ENCODE data around the gene PMFBP1. TPM values are rescaled to one million over a fixed set of nuclear protein-coding genes. Genes with fewer than 3 reads are reported as not detected.

The PMFBP1 gene, protein sequence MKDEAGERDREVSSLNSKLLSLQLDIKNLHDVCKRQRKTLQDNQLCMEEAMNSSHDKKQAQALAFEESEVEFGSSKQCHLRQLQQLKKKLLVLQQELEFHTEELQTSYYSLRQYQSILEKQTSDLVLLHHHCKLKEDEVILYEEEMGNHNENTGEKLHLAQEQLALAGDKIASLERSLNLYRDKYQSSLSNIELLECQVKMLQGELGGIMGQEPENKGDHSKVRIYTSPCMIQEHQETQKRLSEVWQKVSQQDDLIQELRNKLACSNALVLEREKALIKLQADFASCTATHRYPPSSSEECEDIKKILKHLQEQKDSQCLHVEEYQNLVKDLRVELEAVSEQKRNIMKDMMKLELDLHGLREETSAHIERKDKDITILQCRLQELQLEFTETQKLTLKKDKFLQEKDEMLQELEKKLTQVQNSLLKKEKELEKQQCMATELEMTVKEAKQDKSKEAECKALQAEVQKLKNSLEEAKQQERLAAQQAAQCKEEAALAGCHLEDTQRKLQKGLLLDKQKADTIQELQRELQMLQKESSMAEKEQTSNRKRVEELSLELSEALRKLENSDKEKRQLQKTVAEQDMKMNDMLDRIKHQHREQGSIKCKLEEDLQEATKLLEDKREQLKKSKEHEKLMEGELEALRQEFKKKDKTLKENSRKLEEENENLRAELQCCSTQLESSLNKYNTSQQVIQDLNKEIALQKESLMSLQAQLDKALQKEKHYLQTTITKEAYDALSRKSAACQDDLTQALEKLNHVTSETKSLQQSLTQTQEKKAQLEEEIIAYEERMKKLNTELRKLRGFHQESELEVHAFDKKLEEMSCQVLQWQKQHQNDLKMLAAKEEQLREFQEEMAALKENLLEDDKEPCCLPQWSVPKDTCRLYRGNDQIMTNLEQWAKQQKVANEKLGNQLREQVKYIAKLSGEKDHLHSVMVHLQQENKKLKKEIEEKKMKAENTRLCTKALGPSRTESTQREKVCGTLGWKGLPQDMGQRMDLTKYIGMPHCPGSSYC
- total RNA-seq (1 to 10 TPM in 1 of 2 experiments, under 1 TPM in 1; 0.99 to 2.0 TPM), polyA plus RNA-seq (under 1 TPM in 2 of 3 donors, not detected in 1; 0.13 to 0.95 TPM), total RNA-seq (0.64 to 4.5 (median 2.2) reads per million in 6 experiments)

DNA sequence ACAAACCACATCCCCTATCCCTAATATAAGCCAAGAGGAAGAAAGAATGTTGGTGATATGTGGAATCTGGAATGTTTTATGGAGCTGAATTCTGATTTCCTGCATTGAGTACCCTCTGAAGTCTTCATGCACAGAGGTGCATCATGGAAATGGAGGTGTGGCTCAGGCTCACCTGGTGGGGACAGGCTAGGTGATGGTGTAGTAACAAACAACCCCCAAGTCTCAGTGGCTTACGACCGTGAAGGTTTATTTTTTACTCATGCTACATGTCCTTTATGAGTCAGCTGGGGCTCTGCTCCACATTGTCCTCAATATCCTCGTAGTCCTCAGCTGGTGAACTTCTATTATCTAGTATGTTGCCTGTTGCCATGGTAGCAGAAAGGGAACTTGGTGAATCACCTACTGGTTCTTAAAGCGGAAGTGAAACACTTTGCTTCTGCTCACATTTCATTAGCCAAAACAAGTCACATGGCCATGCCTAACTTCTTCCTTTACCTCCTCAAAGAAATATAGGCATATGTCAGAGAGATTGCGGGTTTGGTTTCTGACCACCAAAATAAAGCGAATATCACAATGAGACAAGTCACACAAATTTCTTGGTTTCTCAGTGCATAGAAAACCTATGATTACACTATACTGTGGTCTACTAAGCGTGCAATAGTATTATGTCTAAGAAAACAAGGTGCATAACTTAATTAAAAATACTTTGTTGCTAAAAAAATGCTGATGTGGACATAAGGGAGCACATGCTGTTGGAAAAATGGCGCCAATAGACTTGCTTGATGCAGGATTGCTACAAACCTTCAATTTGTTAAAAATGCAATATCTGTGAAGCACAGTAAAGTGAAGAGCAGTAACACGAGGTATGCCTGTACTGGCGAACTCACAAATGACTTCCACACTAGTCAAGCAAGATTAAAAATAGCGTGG is at the start of gene PMFBP1:
Gene PMFBP1 (minus strand): TSS at position 51 of the 930 bp plus-strand sequence. CDS start 947 bp downstream, outside the sequence.
- POLR2A ChIA-PET, result no interaction called here
- H3K4me1 Mint-ChIP-seq, result peaks cover 0 to 5% (median 0%) of the 10 kb centered on the region in 4 donors
- no peak within 1 kb of the TSS for H3K27ac Mint-ChIP-seq
- peaks cover 0 to 3% (median 0%) of the 10 kb centered on the region in 9 donors for H3K9me3 Mint-ChIP-seq
- H3K4me3 Mint-ChIP-seq, result no peak within 1 kb of the TSS
- DNase-seq, result peak in 1 of 10 donors; percentile 28
- ATAC-seq, result peak in 1 of 2 donors; percentile 35
- peaks cover 0 to 6% (median 0%) of the 10 kb centered on the region in 3 donors for H3K36me3 Mint-ChIP-seq
- H3K27me3 Mint-ChIP-seq, result peaks cover 0 to 5% (median 0%) of the 10 kb centered on the region in 5 donors

DNA sequence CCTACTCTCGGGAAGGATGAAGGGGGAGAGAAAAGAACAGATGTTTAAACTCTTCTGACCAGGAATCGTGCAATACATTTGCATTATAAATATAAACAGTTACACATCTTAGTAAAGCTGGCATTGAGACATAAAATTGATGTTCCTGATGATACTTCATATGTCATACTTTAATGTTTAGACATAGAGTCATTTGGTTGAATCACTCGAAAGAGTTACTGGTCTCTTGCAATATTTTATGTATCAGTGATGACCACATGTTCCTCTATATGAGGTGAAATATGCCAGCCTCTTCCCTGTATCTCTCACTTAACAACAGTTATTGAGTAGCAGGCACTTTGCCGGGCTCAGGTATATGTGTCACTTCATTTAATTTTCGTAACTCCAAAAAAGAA is 49.7 kb upstream of the PMFBP1 start:
- Mint-ChIP-seq H3K36me3 (no peaks in the 10 kb centered on the region), H3K4me1 (no peaks in the 10 kb centered on the region), H3K4me3 (no peak overlapping the region), H3K9me3 (no peaks in the 10 kb centered on the region), H3K27ac (no peak overlapping the region), H3K27me3 (no peaks in the 10 kb centered on the region)
- no peak for ATAC-seq
- DNase-seq, result no peak
- POLR2A ChIA-PET, result no interaction called here

DNA sequence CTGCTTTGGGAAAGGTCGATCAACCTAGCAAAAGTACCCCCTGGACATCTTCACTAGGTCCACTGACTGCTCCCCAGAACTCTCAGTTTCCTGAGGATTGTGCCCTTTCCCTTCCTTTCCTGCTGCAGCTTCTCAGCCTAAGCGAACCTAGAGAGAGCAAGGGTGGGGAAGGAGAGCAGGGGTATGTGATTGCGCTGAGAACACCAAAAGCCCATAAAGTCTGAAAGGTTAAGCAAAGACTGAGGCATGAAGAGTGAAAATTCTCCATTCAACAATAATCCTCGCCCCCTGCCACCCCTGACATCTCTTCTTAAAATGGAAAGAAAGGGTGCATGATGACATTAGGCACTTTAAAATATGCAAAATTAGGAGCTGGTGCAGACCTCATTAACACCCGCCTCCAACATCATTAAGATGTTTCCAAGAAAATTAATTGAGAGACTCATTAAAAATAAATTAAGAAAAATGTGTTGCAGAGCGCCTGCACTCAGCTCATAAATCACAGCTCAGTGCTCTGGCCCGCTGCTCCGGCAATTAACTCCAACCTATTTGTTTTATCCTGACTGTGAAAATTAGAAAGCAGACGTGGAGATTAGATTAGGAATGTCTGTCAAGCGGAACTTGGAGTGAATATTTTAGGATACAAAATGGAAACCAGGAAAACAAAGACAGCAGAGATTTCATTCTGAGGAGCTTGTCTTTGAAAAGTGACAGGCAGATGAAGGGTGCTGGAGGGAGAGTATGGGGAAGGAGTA is 49.1 kb upstream of the PMFBP1 start:
- Mint-ChIP-seq H3K4me3 (no peak overlapping the region), H3K27me3 (no peaks in the 10 kb centered on the region), H3K4me1 (no peaks in the 10 kb centered on the region), H3K36me3 (no peaks in the 10 kb centered on the region), H3K27ac (no peak overlapping the region), H3K9me3 (no peaks in the 10 kb centered on the region)
- ATAC-seq (no peak), DNase-seq (no peak)
- POLR2A ChIA-PET, result no interaction called here

DNA sequence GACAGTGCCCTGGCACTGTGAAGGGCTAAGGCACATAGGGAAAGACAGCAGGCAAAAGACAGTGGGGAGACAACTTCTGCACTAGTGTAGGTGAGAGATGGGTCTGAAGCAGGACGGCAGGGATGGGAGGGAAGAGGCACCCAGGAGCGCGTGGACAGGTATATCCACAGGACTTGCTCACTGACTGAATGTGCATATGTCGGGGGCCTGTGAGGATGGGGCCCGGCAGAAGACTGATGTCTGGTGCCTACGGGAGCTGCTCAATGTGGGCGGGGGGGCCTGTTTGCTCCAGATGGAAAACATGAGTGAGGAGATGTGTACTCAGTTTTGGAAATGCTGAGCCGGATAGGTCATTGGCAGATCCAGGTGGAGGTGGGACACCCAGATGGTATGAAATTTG is 47.3 kb upstream of the PMFBP1 start:
- H3K27ac Mint-ChIP-seq, result no peak overlapping the region
- POLR2A ChIA-PET, result no interaction called here
- no peaks in the 10 kb centered on the region for H3K4me1 Mint-ChIP-seq

DNA sequence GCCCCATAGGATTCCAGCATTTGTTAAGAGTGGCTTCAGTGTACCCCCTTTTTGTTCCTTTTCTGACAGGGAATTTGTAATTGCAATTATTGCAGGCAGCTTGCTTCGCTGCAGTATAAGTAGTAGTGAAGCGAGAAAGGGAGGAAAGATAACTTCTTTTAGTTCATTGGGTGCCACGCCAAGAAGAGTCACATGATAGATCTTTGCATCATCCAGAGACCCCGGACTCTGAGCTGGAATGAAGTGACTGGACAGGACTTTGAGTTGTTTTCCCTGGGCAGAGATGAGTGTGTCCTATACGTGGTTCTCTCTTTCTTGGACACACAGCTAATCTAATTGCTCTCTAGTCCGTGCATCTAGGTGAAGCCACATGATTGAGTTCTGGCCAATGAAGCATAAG is 44.8 kb upstream of the PMFBP1 start:
- H3K27ac Mint-ChIP-seq, result no peak overlapping the region
- peaks cover 0 to 11% (median 4%) of the 10 kb centered on the region in 3 donors for H3K36me3 Mint-ChIP-seq
- H3K9me3 Mint-ChIP-seq, result peaks cover 2 to 22% (median 9%) of the 10 kb centered on the region in 9 donors
- no peak for ATAC-seq
- no peak overlapping the region for H3K4me3 Mint-ChIP-seq
- DNase-seq, result no peak
- POLR2A ChIA-PET, result no interaction called here
- H3K27me3 Mint-ChIP-seq, result no peaks in the 10 kb centered on the region
- no peaks in the 10 kb centered on the region for H3K4me1 Mint-ChIP-seq

More for the DNA sequence above, 47.3 kb upstream of the PMFBP1 start:
- peaks cover 0 to 17% (median 9%) of the 10 kb centered on the region in 9 donors for H3K9me3 Mint-ChIP-seq
- no peak overlapping the region for H3K4me3 Mint-ChIP-seq
- no peak for ATAC-seq
- no peak for DNase-seq
- no peaks in the 10 kb centered on the region for H3K27me3 Mint-ChIP-seq
- H3K36me3 Mint-ChIP-seq, result peaks cover 0 to 11% (median 4%) of the 10 kb centered on the region in 3 donors

DNA sequence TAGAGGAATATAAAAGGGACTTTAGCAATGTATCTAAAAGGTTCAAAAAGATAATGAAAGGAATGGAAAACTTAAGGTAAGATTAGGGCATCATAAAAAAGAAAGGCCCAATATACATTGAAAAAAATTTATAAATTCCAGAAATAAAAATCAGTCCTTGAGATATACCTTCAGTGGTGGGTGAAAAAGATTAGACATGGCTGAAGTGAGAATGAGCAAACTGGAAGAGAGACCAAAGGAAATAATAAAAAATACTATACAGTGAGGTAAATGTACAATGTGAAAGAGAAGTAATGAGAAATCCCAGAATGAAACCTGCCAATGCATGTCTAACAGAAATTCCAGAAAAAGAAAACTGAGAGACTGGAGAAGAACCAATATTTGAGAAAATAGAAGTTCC is 42.9 kb upstream of the PMFBP1 start:
- H3K27ac Mint-ChIP-seq, result no peak overlapping the region
- peaks cover 2 to 22% (median 9%) of the 10 kb centered on the region in 9 donors for H3K9me3 Mint-ChIP-seq
- H3K4me1 Mint-ChIP-seq, result no peaks in the 10 kb centered on the region
- H3K27me3 Mint-ChIP-seq, result no peaks in the 10 kb centered on the region
- ATAC-seq (no peak), DNase-seq (no peak)
- H3K4me3 Mint-ChIP-seq, result no peak overlapping the region
- POLR2A ChIA-PET, result no interaction called here
- peaks cover 0 to 11% (median 4%) of the 10 kb centered on the region in 3 donors for H3K36me3 Mint-ChIP-seq

DNA sequence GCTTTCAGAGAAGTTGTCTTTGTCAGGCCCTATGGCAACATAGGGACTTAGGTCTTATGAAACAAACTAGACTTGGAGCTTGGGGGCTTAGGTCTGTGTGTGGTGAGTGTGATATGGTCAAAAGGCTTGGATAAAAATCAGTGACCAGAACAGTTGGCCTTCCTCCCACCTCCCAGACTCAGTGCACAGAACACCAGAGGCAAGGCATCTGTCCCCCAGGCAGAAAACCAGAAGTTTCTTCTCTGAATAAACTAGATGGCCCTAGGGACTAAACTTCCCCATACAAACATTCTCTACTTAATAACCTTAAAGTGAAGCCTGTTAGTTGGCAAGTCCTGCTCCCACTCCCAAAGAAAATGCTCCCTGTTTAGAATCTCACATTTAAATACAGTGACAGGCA is 39.2 kb upstream of the PMFBP1 start:
- POLR2A ChIA-PET, result no interaction called here
- H3K4me1 Mint-ChIP-seq, result no peaks in the 10 kb centered on the region
- no peak overlapping the region for H3K4me3 Mint-ChIP-seq
- DNase-seq (no peak), ATAC-seq (no peak)
- peaks cover 0 to 6% (median 0%) of the 10 kb centered on the region in 5 donors for H3K27me3 Mint-ChIP-seq
- H3K27ac Mint-ChIP-seq, result no peak overlapping the region
- peaks cover 2 to 22% (median 9%) of the 10 kb centered on the region in 9 donors for H3K9me3 Mint-ChIP-seq
- peaks cover 0 to 11% (median 4%) of the 10 kb centered on the region in 3 donors for H3K36me3 Mint-ChIP-seq

DNA sequence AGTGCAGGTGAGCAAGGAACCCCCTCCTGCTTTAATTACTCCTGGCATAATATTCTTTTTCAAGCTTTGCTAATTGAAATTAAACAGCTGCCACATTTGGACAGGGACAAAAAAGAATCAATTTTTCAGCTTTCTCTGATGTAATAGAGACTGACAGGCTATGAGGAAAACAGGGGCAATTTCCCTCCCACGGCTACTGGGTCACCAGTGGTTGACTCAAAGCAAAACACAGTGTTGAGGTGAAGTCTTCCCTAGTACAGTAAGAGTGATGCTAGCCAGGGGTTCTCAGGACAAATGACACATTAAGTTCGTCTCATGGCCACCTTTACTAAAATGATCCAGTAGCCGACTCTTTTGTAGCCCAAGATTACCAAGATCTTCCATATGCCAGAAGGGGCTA is 38.6 kb upstream of the PMFBP1 start:
- no peak for DNase-seq
- Mint-ChIP-seq H3K4me1 (no peaks in the 10 kb centered on the region), H3K36me3 (peaks cover 0 to 11% (median 4%) of the 10 kb centered on the region in 3 donors), H3K9me3 (peaks cover 2 to 17% (median 9%) of the 10 kb centered on the region in 9 donors), H3K4me3 (no peak overlapping the region), H3K27ac (no peak overlapping the region), H3K27me3 (peaks cover 0 to 6% (median 0%) of the 10 kb centered on the region in 5 donors)
- POLR2A ChIA-PET, result no interaction called here
- no peak for ATAC-seq

DNA sequence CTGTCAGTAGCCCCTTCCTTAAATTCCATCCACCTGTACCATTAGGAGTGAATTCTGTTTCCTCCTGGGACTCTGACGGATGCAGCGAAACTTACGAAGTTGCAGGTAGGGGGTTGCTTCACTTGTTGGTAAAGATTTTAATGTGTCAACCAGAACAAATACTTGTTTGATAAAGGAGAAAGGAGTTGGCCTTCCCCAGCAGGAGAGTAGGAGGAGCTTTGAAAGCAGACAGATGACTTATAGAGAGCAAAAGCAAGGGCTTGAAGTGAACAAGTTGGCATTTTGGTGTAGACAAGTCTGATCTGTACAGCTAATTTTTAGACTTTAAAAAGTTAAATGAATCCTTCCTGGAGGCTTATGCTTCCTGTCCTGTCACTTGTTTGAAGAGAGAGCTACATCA is 38.1 kb upstream of the PMFBP1 start:
- DNase-seq (no peak), ATAC-seq (no peak)
- H3K27ac Mint-ChIP-seq, result no peak overlapping the region
- no peak overlapping the region for H3K4me3 Mint-ChIP-seq
- peaks cover 0 to 7% (median 3%) of the 10 kb centered on the region in 3 donors for H3K36me3 Mint-ChIP-seq
- POLR2A ChIA-PET, result no interaction called here
- H3K9me3 Mint-ChIP-seq, result peaks cover under 1 to 12% (median 7%) of the 10 kb centered on the region in 9 donors
- H3K4me1 Mint-ChIP-seq, result no peaks in the 10 kb centered on the region
- peaks cover 0 to 10% (median 0%) of the 10 kb centered on the region in 5 donors for H3K27me3 Mint-ChIP-seq

DNA sequence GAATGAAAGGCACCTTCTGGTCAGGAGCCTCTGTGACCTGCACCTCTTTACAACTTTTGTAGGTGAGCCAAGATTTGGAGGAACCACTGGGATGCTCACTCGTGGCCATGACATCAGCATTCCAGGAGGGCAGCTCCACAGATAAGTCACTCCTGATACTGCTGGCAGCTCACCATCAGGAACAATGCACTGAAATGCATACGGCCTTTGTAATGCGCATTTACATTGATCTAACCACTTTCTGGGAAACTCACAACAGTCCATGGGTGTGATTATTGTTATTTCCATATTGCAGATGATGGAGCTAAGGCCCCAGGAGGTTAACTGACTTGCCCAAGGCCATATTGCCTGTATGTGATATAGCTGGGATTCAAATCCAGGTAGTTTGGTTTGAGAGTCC is 34.3 kb upstream of the PMFBP1 start:
- H3K4me3 Mint-ChIP-seq, result no peak overlapping the region
- ATAC-seq (no peak), DNase-seq (no peak)
- POLR2A ChIA-PET, result no interaction called here
- peaks cover 0 to 14% (median 7%) of the 10 kb centered on the region in 5 donors for H3K27me3 Mint-ChIP-seq
- H3K9me3 Mint-ChIP-seq, result no peaks in the 10 kb centered on the region
- H3K36me3 Mint-ChIP-seq, result no peaks in the 10 kb centered on the region
- peaks cover 0 to 18% (median 5%) of the 10 kb centered on the region in 4 donors for H3K4me1 Mint-ChIP-seq
- no peak overlapping the region for H3K27ac Mint-ChIP-seq

DNA sequence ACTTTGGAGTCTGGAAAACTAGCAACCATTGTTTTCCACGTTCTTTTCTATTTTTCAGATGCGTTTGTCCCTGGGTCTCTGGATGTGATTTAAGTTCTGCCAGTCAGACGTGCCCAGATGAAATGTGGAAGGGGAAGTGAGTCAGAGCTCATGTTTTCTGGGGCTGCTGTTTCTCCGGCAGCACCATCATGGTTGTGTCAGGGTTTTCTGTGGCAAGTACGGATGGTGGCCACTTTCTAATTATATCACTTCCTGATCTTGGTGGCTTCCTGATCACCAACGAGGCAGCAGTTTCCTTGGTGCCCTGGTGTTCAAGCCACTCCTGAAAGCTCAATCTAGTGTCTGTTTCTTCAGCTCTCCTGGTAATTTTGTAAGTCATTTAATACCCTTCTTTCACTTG is 31.4 kb upstream of the PMFBP1 start:
- no peak for DNase-seq
- Mint-ChIP-seq H3K4me1 (peaks cover 0 to 18% (median 5%) of the 10 kb centered on the region in 4 donors), H3K27me3 (peaks cover 0 to 14% (median 7%) of the 10 kb centered on the region in 5 donors), H3K9me3 (no peaks in the 10 kb centered on the region), H3K27ac (peak overlapping the region in 1 of 10 donors; percentile 47), H3K4me3 (peak overlapping the region in 1 of 10 donors; percentile 31), H3K36me3 (no peaks in the 10 kb centered on the region)
- no peak for ATAC-seq
- POLR2A ChIA-PET, result no interaction called here

All from naive thymus-derived CD8-positive, alpha-beta T cell (primary cell).